Esophagus (tissue), 2 donors: ENCODE results near the gene PRKCB. TPM values are rescaled to one million over a fixed set of nuclear protein-coding genes. Genes with fewer than 3 reads are reported as not detected.
"Not testable (repeated sequence)": the region's sequence is repeated elsewhere in the genome, so short reads cannot be mapped to it uniquely, and the experiment has no call there.

Source experiments
- H3K27ac ChIP-seq, 2 donors: one replicate each; pipeline ENCODE4 v1.5.1; 2013; ENCODE audit warnings: low read depth in 2 of 2, mild to moderate bottlenecking in 2 of 2, inconsistent platforms in 1 of 2, low read length in 1 of 2, moderate library complexity in 1 of 2
- H3K27me3 ChIP-seq, 2 donors: one replicate each; pipeline ENCODE4 v1.6.1; 2013; ENCODE audit warnings: low read length in 2 of 2, control low read depth in 1 of 2, mild to moderate bottlenecking in 1 of 2; ENCODE audit not compliant: insufficient read depth in 2 of 2, control insufficient read depth in 1 of 2
- H3K36me3 ChIP-seq, 2 donors: one replicate each; pipeline ENCODE4 v1.6.1; 2013; ENCODE audit warnings: low read length in 1 of 2; ENCODE audit not compliant: control insufficient read depth in 2 of 2, insufficient read depth in 2 of 2
- H3K4me1 ChIP-seq, 2 donors: one replicate each; pipeline ENCODE4 v1.6.1; 2013; ENCODE audit warnings: low read length in 1 of 2; ENCODE audit not compliant: control insufficient read depth in 2 of 2, insufficient read depth in 2 of 2
- H3K4me3 ChIP-seq, 2 donors: one replicate each; pipeline ENCODE4 v1.5.1; 2013; ENCODE audit warnings: low read length in 2 of 2, mild to moderate bottlenecking in 2 of 2, low read depth in 1 of 2, moderate library complexity in 1 of 2
- H3K9me3 ChIP-seq, 2 donors: one replicate each; pipeline ENCODE4 v1.6.1; 2013; ENCODE audit warnings: mild to moderate bottlenecking in 2 of 2, low read depth in 1 of 2, low read length in 1 of 2, moderate library complexity in 1 of 2; ENCODE audit not compliant: control insufficient read depth in 2 of 2, insufficient read depth in 1 of 2
- WGBS, 2 donors: extraction: QIAGEN DNeasy Blood & Tissue Kit; methylation state at CpG; one replicate each; pipeline ENCODE4 v1.1.7; 2013; 5-methylcytosine and 5-hydroxymethylcytosine counted together
- polyA plus RNA-seq, 2 donors: library from polyadenylated mRNA; stranded (reverse); fragments of 200-250 nt; gene quantifications; one replicate each; pipeline ENCODE4 v1.2.3, GENCODE V29; 2013
- donor health status: healthy with polysubstance abuse.
- donor health status: Bipolar disorder and iron deficiency.

The PRKCB gene
- polyA plus RNA-seq, 2 donors = 0.39 to 0.45 TPM

GRCh38 chr16:23908790-23909189 lies 73.0 kb downstream of the PRKCB start:
- 72 to 80% methylated on average over 9 of the region's 9 CpGs for WGBS, 2 donors
- no peak overlapping the region for H3K27ac ChIP-seq

GRCh38 chr16:23909792-23910418 lies 74.1 kb downstream of the PRKCB start:
- Histone ChIP-seq H3K27me3 (no peaks in the 10 kb centered on the region), H3K4me1 (no peaks in the 10 kb centered on the region), H3K27ac (no peak overlapping the region), H3K36me3 (no peaks in the 10 kb centered on the region), H3K4me3 (no peak overlapping the region), H3K9me3 (no peaks in the 10 kb centered on the region)
- WGBS, 2 donors = 77 to 82% methylated on average over 8 of the region's 8 CpGs

More at GRCh38 chr16:23908790-23909189, 73.0 kb downstream of the PRKCB start:
- no peaks in the 10 kb centered on the region for H3K9me3 ChIP-seq
- H3K36me3 ChIP-seq = no peaks in the 10 kb centered on the region
- no peaks in the 10 kb centered on the region for H3K27me3 ChIP-seq
- H3K4me3 ChIP-seq = no peak overlapping the region
- H3K4me1 ChIP-seq = no peaks in the 10 kb centered on the region

GRCh38 chr16:23914946-23915530 lies 79.3 kb downstream of the PRKCB start:
- Histone ChIP-seq H3K27ac (no peak overlapping the region), H3K4me1 (no peaks in the 10 kb centered on the region), H3K9me3 (no peaks in the 10 kb centered on the region), H3K27me3 (no peaks in the 10 kb centered on the region), H3K36me3 (no peaks in the 10 kb centered on the region), H3K4me3 (no peak overlapping the region)
- whole genome bisulfite sequencing, 2 donors = 44 to 55% methylated on average over 6 of the region's 6 CpGs

- H3K9me3 ChIP-seq, H3K4me3 ChIP-seq, H3K4me1 ChIP-seq, H3K36me3 ChIP-seq, H3K27me3 ChIP-seq, H3K27ac ChIP-seq: not testable (repeated sequence)
- WGBS, 2 donors = 66 to 69% methylated on average over 1 of the region's 1 CpG
Measured at GRCh38 chr16:23916552-23916951, 80.8 kb downstream of the PRKCB start.

DNA sequence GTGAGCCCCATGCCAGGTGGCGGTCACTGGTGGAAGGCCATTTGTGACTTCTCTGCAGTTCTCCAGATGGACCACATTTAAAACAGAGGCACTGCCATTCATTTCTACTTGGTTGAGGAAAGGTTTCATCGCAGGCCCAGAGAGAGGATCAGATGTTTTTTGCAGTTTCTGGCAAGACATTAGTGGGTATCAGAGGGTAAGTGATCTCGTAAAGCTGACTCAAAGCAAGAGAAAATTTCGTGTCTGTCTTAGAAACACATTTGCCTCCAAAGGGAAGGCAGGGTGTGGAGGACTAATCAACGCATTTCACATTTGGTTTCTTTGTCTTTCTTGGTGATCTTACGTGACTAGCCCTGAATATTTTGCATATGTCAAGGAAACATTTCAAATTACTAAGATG lies 81.8 kb downstream of the PRKCB start:
- Histone ChIP-seq H3K4me3 (no peak overlapping the region), H3K27me3 (no peaks in the 10 kb centered on the region), H3K9me3 (no peaks in the 10 kb centered on the region), H3K36me3 (no peaks in the 10 kb centered on the region), H3K27ac (no peak overlapping the region), H3K4me1 (no peaks in the 10 kb centered on the region)
- WGBS, 2 donors = 77 to 85% methylated on average over 6 of the region's 6 CpGs

- H3K36me3 ChIP-seq = no peaks in the 10 kb centered on the region
- WGBS, 2 donors = 81 to 86% methylated on average over 2 of the region's 2 CpGs
Measured at GRCh38 chr16:23920446-23920845, 84.7 kb downstream of the PRKCB start.

DNA sequence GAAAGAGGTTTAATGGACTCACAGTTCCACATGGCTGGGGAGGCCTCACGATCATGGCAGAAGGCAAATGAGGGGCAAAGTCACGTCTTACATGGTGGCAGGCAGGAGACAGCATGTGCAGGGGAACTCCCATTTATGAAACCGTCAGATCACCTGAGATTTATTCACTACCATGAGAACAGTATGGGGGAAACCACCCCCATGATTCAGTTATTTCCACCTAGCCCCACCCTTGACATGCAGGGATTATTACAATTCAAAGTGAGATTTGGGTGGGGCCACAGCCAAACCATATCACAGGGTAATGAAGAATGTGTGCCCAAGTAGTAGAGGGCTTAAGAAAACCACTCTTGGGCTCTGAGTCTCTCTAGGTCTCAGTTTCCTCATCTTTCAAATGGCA lies 85.1 kb downstream of the PRKCB start:
- H3K27ac ChIP-seq = no peak overlapping the region
- 62 to 63% methylated on average over 3 of the region's 3 CpGs for WGBS, 2 donors
- H3K4me3 ChIP-seq = no peak overlapping the region
- H3K4me1 ChIP-seq = no peaks in the 10 kb centered on the region
- H3K27me3 ChIP-seq = peaks cover 0 to 2% of the 10 kb centered on the region in 2 donors
- H3K9me3 ChIP-seq = no peaks in the 10 kb centered on the region
- H3K36me3 ChIP-seq = no peaks in the 10 kb centered on the region

More at GRCh38 chr16:23920446-23920845, 84.7 kb downstream of the PRKCB start:
- peaks cover 0 to 2% of the 10 kb centered on the region in 2 donors for H3K27me3 ChIP-seq
- no peaks in the 10 kb centered on the region for H3K9me3 ChIP-seq
- no peak overlapping the region for H3K4me3 ChIP-seq
- H3K4me1 ChIP-seq = no peaks in the 10 kb centered on the region
- no peak overlapping the region for H3K27ac ChIP-seq

DNA sequence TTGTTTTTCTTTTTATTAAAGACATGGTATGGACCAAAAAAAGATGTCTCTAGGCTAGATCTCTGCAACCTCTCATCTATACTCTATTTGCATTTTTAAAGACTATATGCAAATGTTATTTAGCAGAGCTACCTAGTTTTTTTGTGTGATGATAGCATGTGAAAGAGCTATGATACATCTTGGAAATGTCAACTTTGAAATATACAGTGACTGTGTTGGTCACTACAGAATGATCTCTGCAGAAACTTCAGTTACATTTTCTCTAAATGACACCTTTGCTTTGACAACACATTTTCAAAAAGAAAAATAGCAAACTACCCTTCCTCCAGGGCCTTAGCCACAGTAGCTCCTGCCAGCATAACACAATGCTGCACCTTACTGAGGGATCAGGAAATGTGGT lies 86.6 kb downstream of the PRKCB start:
- Histone ChIP-seq H3K4me1 (no peaks in the 10 kb centered on the region), H3K36me3 (no peaks in the 10 kb centered on the region), H3K27ac (no peak overlapping the region), H3K27me3 (peaks cover 0 to 2% of the 10 kb centered on the region in 2 donors), H3K4me3 (no peak overlapping the region), H3K9me3 (no peaks in the 10 kb centered on the region)

GRCh38 chr16:23924128-23924527 lies 88.3 kb downstream of the PRKCB start:
- no peaks in the 10 kb centered on the region for H3K9me3 ChIP-seq
- H3K36me3 ChIP-seq = no peaks in the 10 kb centered on the region
- no peak overlapping the region for H3K4me3 ChIP-seq
- H3K4me1 ChIP-seq = no peaks in the 10 kb centered on the region
- H3K27ac ChIP-seq = no peak overlapping the region
- H3K27me3 ChIP-seq = peaks cover 0 to 2% of the 10 kb centered on the region in 2 donors
- WGBS, 2 donors = 65 to 74% methylated on average over 8 of the region's 8 CpGs

DNA sequence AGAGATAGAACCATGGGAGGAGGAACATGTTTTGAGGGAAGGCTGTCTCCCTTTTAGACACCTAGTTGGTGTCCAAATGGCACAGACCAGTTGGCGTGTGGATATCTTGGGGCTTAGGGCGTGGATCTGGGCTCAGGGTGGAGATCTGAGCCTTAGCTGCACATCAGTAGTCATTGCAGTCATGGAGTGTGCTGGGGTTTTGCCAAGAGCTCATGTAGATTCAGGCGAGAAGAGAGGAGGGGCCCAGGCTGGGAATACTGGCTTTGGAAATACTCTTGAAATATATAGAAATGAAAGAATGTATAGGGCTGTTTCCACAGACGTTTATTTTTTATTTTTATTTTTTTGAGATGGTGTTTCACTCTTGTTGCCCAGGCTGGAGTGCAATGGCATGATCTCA lies 92.0 kb downstream of the PRKCB start:
- Histone ChIP-seq H3K27me3 (peaks cover 0 to 2% of the 10 kb centered on the region in 2 donors), H3K4me3 (no peak overlapping the region), H3K9me3 (no peaks in the 10 kb centered on the region), H3K27ac (no peak overlapping the region), H3K36me3 (no peaks in the 10 kb centered on the region), H3K4me1 (no peaks in the 10 kb centered on the region)
- 27% methylated on average over 4 of the region's 4 CpGs for WGBS, 2 donors
